ENCODE data around the gene DENND4A. TPM values are rescaled to one million over a fixed set of nuclear protein-coding genes. Genes with fewer than 3 reads are reported as not detected.

The DENND4A gene
- polyA plus RNA-seq, 1 of the 3 experiments (the other 2 are of a cell fraction), result 2.5 TPM

DNA sequence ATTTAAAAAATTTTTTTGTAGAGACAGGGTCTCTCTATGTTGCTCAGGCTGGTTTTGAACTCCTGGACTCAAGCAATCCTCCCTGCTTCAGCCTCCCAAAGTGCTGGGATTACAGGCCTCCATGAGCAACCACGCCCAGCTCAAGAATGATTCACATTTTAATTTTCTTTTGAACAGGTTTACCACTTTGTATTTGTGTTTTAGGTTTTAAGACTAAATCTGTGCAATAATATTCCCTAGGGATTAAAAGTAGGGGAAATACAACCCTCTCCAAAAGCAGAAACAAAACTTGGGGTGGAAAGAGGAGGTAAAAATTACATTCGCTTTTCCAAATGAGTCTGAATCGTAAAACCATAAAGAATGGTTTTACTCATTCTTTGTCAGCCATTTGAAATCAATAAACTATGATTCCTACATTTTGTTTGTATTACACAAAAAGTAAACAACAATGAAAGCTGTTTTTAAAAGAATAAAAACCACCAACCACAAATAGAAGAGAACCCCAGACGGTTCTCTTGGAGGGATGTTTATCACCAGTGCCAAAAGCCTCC is 132.5 kb downstream of the DENND4A start:
- TF ChIP-seq FOXM1 (IDR thresholded peaks at IDR 0.05; ENCODE audit: low read depth) (no peak), TCF12 (IDR thresholded peaks at IDR 0.05) (no peak)
- Histone ChIP-seq H3K36me3 (replicated peaks in 1 of 2; ENCODE audit: control insufficient read depth in 1 of 2, insufficient read depth in 2 of 2, low read length in 1 of 2) (peaks cover 5 to 25% of the 10 kb centered on the region in 2 experiments), H3K27me3 (ENCODE audit: insufficient read depth) (no peaks in the 10 kb centered on the region), H2AFZ (ENCODE audit: low read depth) (no peak overlapping the region), H3K9me3 (no peaks in the 10 kb centered on the region), H3K4me3 (ENCODE audit: low read depth in 2 of 2, low read length in 1 of 2) (no peak overlapping the region), H4K20me1 (ENCODE audit: insufficient read depth) (no peaks in the 10 kb centered on the region), H3K9ac (no peak overlapping the region), H3K79me2 (ENCODE audit: insufficient read depth) (no peaks in the 10 kb centered on the region), H3K9me2 (no peaks in the 10 kb centered on the region), H3K27ac (ENCODE audit: low read depth in 2 of 2, low read length in 1 of 2) (no peak overlapping the region), H3F3A (replicated peaks; ENCODE audit: insufficient read depth) (peaks cover 18% of the 10 kb centered on the region), H3K4me2 (no peak overlapping the region), H3K4me1 (ENCODE audit: control insufficient read depth in 1 of 2, insufficient read depth in 2 of 2, low read depth in 1 of 2, low read length in 1 of 2) (peaks cover 11% of the 10 kb centered on the region in 2 experiments)
- POLR2A ChIA-PET, result interaction anchor here (0.9 kb wide), 1 partner anchor 210 kb away, joined by 3 read pairs; the partner anchor contains the start of gene RAB11A
- CTCF ChIA-PET, result interaction anchor here (1.2 to 1.5 kb wide), 5 partner anchors 9 to 22 kb away, joined by 4 to 5 read pairs (median 4); no protein-coding TSS in a partner anchor
- WGBS (ENCODE audit: low lambda C conversion rate), result 91% methylated on average over 4 of the region's 4 CpGs
- no peak for DNase-seq

DNA sequence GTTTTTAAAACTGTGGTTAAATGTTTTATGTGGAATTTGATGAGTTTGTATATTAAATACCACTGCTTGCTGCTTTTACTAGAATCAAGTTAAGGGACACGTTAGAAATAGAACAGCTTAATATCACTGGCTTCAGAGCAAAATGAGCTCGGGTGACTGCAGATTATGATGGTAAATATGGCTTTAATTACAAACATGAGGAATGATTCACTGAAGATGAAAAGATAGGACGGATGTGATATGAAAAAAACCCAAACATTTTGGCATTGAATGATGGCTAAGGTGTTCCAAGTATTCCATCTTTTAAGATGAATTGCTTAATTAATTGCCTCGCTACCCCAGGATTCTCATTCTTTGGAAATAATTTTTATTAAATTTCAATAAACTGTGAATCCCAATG is 136.6 kb downstream of the DENND4A start:
- H3K36me3 ChIP-seq (replicated peaks in 1 of 2; ENCODE audit: control insufficient read depth in 1 of 2, insufficient read depth in 2 of 2, low read length in 1 of 2), result peaks cover 10 to 11% of the 10 kb centered on the region in 2 experiments
- no peaks in the 10 kb centered on the region for H3K9me2 ChIP-seq
- ChIA-PET CTCF (interaction anchor here (1.0 kb wide), 1 partner anchor 16 kb away, joined by 3 read pairs; no protein-coding TSS in a partner anchor), POLR2A (no interaction called here)
- no peaks in the 10 kb centered on the region for H3K9me3 ChIP-seq
- no peak overlapping the region for H3K9ac ChIP-seq
- WGBS (ENCODE audit: low lambda C conversion rate), result 39% methylated on average over 4 of the region's 4 CpGs
- no peak overlapping the region for H2AFZ ChIP-seq (ENCODE audit: low read depth)
- peak overlapping the region; percentile 44 to 51; a peak in 3 of 4 replicates for H3K27ac ChIP-seq (ENCODE audit: low read depth in 2 of 2, low read length in 1 of 2)
- DNase-seq, result peak; percentile 54
- TF ChIP-seq EZH2phosphoT487 (IDR thresholded peaks at IDR 0.05; ENCODE audit: borderline replicate concordance, low read depth) (no peak), NFIC (IDR thresholded peaks at IDR 0.05; ENCODE audit: borderline replicate concordance) (peak; percentile 39; the same call in 1 of the 2 replicates), TCF12 (IDR thresholded peaks at IDR 0.05) (peak; percentile 89), FOXM1 (IDR thresholded peaks at IDR 0.05; ENCODE audit: low read depth) (no peak), EP300 (IDR thresholded peaks at IDR 0.05; ENCODE audit: borderline replicate concordance in 1 of 2, low read depth in 1 of 2, low read length in 1 of 2) (no peak), FOSL2 (IDR thresholded peaks at IDR 0.05; ENCODE audit: borderline replicate concordance, low read depth) (peak; percentile 23; the same call in 1 of the 2 replicates), GATA2 (CRISPR knock-in tag; IDR thresholded peaks at IDR 0.05) (peak; percentile 20; the same call in 1 of the 2 replicates), JUND (IDR thresholded peaks at IDR 0.05) (peak; percentile 58), MXI1 (IDR thresholded peaks at IDR 0.05; ENCODE audit: low read depth, low read length) (no peak)
- TF ChIP-seq, protein P1, sequence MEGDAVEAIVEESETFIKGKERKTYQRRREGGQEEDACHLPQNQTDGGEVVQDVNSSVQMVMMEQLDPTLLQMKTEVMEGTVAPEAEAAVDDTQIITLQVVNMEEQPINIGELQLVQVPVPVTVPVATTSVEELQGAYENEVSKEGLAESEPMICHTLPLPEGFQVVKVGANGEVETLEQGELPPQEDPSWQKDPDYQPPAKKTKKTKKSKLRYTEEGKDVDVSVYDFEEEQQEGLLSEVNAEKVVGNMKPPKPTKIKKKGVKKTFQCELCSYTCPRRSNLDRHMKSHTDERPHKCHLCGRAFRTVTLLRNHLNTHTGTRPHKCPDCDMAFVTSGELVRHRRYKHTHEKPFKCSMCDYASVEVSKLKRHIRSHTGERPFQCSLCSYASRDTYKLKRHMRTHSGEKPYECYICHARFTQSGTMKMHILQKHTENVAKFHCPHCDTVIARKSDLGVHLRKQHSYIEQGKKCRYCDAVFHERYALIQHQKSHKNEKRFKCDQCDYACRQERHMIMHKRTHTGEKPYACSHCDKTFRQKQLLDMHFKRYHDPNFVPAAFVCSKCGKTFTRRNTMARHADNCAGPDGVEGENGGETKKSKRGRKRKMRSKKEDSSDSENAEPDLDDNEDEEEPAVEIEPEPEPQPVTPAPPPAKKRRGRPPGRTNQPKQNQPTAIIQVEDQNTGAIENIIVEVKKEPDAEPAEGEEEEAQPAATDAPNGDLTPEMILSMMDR (IDR thresholded peaks at IDR 0.05), result no peak
- TF ChIP-seq, protein P2, sequence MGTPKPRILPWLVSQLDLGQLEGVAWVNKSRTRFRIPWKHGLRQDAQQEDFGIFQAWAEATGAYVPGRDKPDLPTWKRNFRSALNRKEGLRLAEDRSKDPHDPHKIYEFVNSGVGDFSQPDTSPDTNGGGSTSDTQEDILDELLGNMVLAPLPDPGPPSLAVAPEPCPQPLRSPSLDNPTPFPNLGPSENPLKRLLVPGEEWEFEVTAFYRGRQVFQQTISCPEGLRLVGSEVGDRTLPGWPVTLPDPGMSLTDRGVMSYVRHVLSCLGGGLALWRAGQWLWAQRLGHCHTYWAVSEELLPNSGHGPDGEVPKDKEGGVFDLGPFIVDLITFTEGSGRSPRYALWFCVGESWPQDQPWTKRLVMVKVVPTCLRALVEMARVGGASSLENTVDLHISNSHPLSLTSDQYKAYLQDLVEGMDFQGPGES (IDR thresholded peaks at IDR 0.05; ENCODE audit: low read depth, low read length), result no peak
- TF ChIP-seq, protein P3, sequence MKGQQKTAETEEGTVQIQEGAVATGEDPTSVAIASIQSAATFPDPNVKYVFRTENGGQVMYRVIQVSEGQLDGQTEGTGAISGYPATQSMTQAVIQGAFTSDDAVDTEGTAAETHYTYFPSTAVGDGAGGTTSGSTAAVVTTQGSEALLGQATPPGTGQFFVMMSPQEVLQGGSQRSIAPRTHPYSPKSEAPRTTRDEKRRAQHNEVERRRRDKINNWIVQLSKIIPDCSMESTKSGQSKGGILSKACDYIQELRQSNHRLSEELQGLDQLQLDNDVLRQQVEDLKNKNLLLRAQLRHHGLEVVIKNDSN (IDR thresholded peaks at IDR 0.05; ENCODE audit: borderline replicate concordance, low read depth), result no peak
- TF ChIP-seq, protein P4, sequence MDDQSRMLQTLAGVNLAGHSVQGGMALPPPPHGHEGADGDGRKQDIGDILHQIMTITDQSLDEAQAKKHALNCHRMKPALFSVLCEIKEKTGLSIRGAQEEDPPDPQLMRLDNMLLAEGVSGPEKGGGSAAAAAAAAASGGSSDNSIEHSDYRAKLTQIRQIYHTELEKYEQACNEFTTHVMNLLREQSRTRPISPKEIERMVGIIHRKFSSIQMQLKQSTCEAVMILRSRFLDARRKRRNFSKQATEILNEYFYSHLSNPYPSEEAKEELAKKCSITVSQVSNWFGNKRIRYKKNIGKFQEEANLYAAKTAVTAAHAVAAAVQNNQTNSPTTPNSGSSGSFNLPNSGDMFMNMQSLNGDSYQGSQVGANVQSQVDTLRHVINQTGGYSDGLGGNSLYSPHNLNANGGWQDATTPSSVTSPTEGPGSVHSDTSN (IDR thresholded peaks at IDR 0.05), result peak; percentile 80
- no peak overlapping the region for H3K4me3 ChIP-seq (ENCODE audit: low read depth in 2 of 2, low read length in 1 of 2)
- no peaks in the 10 kb centered on the region for H4K20me1 ChIP-seq (ENCODE audit: insufficient read depth)
- peaks cover 11 to 21% of the 10 kb centered on the region in 2 experiments for H3K4me1 ChIP-seq (ENCODE audit: control insufficient read depth in 1 of 2, insufficient read depth in 2 of 2, low read depth in 1 of 2, low read length in 1 of 2)
- H3F3A ChIP-seq (replicated peaks; ENCODE audit: insufficient read depth), result peaks cover 15% of the 10 kb centered on the region
- peak overlapping the region; percentile 31; the same call in 1 of the 2 replicates for H3K4me2 ChIP-seq
- H3K27me3 ChIP-seq (ENCODE audit: insufficient read depth), result no peaks in the 10 kb centered on the region
- H3K79me2 ChIP-seq (ENCODE audit: insufficient read depth), result no peaks in the 10 kb centered on the region
